HUES48 (cell line): ENCODE measurements around the gene CDK10.
"Not testable (repeated sequence)": the region's sequence is repeated elsewhere in the genome, so short reads cannot be mapped to it uniquely, and the experiment has no call there.

Source experiments
- H3K27ac ChIP-seq: one replicate; pipeline ENCODE4 v1.7.0; 2013; ENCODE audit warnings: low read depth, low read length, inconsistent platforms
- H3K27me3 ChIP-seq: 2 replicates; pipeline ENCODE4 v1.6.1; 2013; ENCODE audit warnings: mild to moderate bottlenecking, low read length; ENCODE audit not compliant: control insufficient read depth, insufficient read depth
- H3K36me3 ChIP-seq: 2 replicates; pipeline ENCODE4 v1.6.1; 2013; ENCODE audit warnings: low read length; ENCODE audit not compliant: control insufficient read depth, insufficient read depth
- H3K4me1 ChIP-seq: 2 replicates; pipeline ENCODE4 v1.6.1; 2013; ENCODE audit warnings: mild to moderate bottlenecking, low read length; ENCODE audit not compliant: control insufficient read depth, insufficient read depth
- H3K4me3 ChIP-seq: 2 replicates; pipeline ENCODE4 v1.5.1; 2013; ENCODE audit warnings: mild to moderate bottlenecking, low read depth, low read length
- H3K9ac ChIP-seq: 2 replicates; pipeline ENCODE4 v1.6.1; 2013; ENCODE audit warnings: mild to moderate bottlenecking, low read depth, low read length, moderate library complexity
- H3K9me3 ChIP-seq: 2 replicates; pipeline ENCODE4 v1.6.1; 2013; ENCODE audit warnings: low read length; ENCODE audit not compliant: control insufficient read depth, insufficient read depth

The CDK10 gene

GRCh38 chr16:89667633-89668032 is 18.9 kb upstream of the CDK10 start:
- no peaks in the 10 kb centered on the region for H3K27me3 ChIP-seq
- H3K4me1 ChIP-seq = no peaks in the 10 kb centered on the region
- H3K9me3 ChIP-seq = peaks cover 8% of the 10 kb centered on the region
- no peak overlapping the region for H3K27ac ChIP-seq
- peaks cover 11% of the 10 kb centered on the region; the same call in 1 of the 2 replicates for H3K36me3 ChIP-seq
- H3K9ac ChIP-seq = no peak overlapping the region
- H3K4me3 ChIP-seq = no peak overlapping the region

- Histone ChIP-seq H3K9ac (no peak overlapping the region), H3K9me3 (peaks cover 8% of the 10 kb centered on the region), H3K27me3 (no peaks in the 10 kb centered on the region), H3K4me3 (no peak overlapping the region), H3K4me1 (no peaks in the 10 kb centered on the region), H3K36me3 (peaks cover 9% of the 10 kb centered on the region; the same call in 1 of the 2 replicates), H3K27ac (no peak overlapping the region)
Measured at GRCh38 chr16:89668790-89669158, 17.7 kb upstream of the CDK10 start.

- Histone ChIP-seq H3K36me3 (peaks cover 1% of the 10 kb centered on the region; the same call in 1 of the 2 replicates), H3K4me3 (no peak overlapping the region), H3K9ac (no peak overlapping the region), H3K27ac (no peak overlapping the region), H3K4me1 (no peaks in the 10 kb centered on the region), H3K9me3 (peaks cover 8% of the 10 kb centered on the region), H3K27me3 (no peaks in the 10 kb centered on the region)
Measured at GRCh38 chr16:89669755-89670154, 16.7 kb upstream of the CDK10 start.

GRCh38 chr16:89670496-89671431 is 15.7 kb upstream of the CDK10 start:
- H3K27ac ChIP-seq = no peak overlapping the region
- no peak overlapping the region for H3K4me3 ChIP-seq

GRCh38 chr16:89671565-89671964 is 14.9 kb upstream of the CDK10 start:
- H3K36me3 ChIP-seq, H3K9ac ChIP-seq, H3K4me3 ChIP-seq, H3K4me1 ChIP-seq, H3K27ac ChIP-seq, H3K9me3 ChIP-seq, H3K27me3 ChIP-seq: not testable (repeated sequence)

More at GRCh38 chr16:89670496-89671431, 15.7 kb upstream of the CDK10 start:
- no peak overlapping the region for H3K9ac ChIP-seq
- H3K9me3 ChIP-seq = peaks cover 6% of the 10 kb centered on the region; the same call in 1 of the 2 replicates
- H3K36me3 ChIP-seq = no peaks in the 10 kb centered on the region
- no peaks in the 10 kb centered on the region for H3K27me3 ChIP-seq
- no peaks in the 10 kb centered on the region for H3K4me1 ChIP-seq

GRCh38 chr16:89672177-89672941 is 14.1 kb upstream of the CDK10 start:
- Histone ChIP-seq H3K9me3 (peaks cover 4% of the 10 kb centered on the region), H3K4me1 (no peaks in the 10 kb centered on the region), H3K4me3 (no peak overlapping the region), H3K27me3 (no peaks in the 10 kb centered on the region), H3K27ac (no peak overlapping the region), H3K9ac (no peak overlapping the region), H3K36me3 (no peaks in the 10 kb centered on the region)

- Histone ChIP-seq H3K36me3 (0 out of 2 replicates have a peak, but pooled peaks cover 3% of the 10 kb centered on the region), H3K27me3 (no peaks in the 10 kb centered on the region), H3K27ac (no peak overlapping the region), H3K4me1 (no peaks in the 10 kb centered on the region), H3K4me3 (no peak overlapping the region), H3K9ac (no peak overlapping the region), H3K9me3 (peaks cover 28% of the 10 kb centered on the region)
Measured at GRCh38 chr16:89678258-89678657, 8.2 kb upstream of the CDK10 start.

GRCh38 chr16:89685916-89686315 is 573 bp upstream of the CDK10 start:
- no peaks in the 10 kb centered on the region; the same call in 1 of the 2 replicates for H3K4me1 ChIP-seq
- peaks cover 29% of the 10 kb centered on the region for H3K9me3 ChIP-seq
- H3K27ac ChIP-seq = no peak overlapping the region
- H3K4me3 ChIP-seq = no peak overlapping the region
- H3K36me3 ChIP-seq = peaks cover 19% of the 10 kb centered on the region; the same call in 1 of the 2 replicates
- H3K27me3 ChIP-seq = no peaks in the 10 kb centered on the region
- no peak overlapping the region for H3K9ac ChIP-seq

- H3K27ac ChIP-seq = peak overlapping the region; percentile 94
- H3K9ac ChIP-seq = peak overlapping the region; percentile 68
- peaks cover 31% of the 10 kb centered on the region for H3K36me3 ChIP-seq
- no peaks in the 10 kb centered on the region for H3K27me3 ChIP-seq
- H3K9me3 ChIP-seq = peaks cover 21% of the 10 kb centered on the region
- peak overlapping the region; percentile 71 for H3K4me3 ChIP-seq
- H3K4me1 ChIP-seq = no peaks in the 10 kb centered on the region; the same call in 1 of the 2 replicates
Measured at GRCh38 chr16:89687092-89687940, 827 bp downstream of the CDK10 start.

- Histone ChIP-seq H3K9ac (no peak overlapping the region), H3K36me3 (peaks cover 35% of the 10 kb centered on the region)
Measured at GRCh38 chr16:89688395-89688794, 1.9 kb downstream of the CDK10 start.

More at GRCh38 chr16:89688395-89688794, 1.9 kb downstream of the CDK10 start:
- peaks cover 17% of the 10 kb centered on the region for H3K9me3 ChIP-seq
- H3K27ac ChIP-seq = no peak overlapping the region
- H3K27me3 ChIP-seq = no peaks in the 10 kb centered on the region
- no peaks in the 10 kb centered on the region; the same call in 1 of the 2 replicates for H3K4me1 ChIP-seq
- no peak overlapping the region for H3K4me3 ChIP-seq
